ENCODE measurements around the gene TLE1.

- TF ChIP-seq POLR2A (IDR thresholded peaks at IDR 0.05) = no peak
- no peak for TF ChIP-seq CTCF (IDR thresholded peaks at IDR 0.05)
Measured at GRCh38 chr9:81584099-81584498, 105.2 kb downstream of the TLE1 start.

All from Peyer's patch (tissue), 4 donors.